MCF 10A (cell line): ENCODE results near the gene LRBA. TPM values are rescaled to one million over a fixed set of nuclear protein-coding genes. Genes with fewer than 3 reads are reported as not detected.

Experiments
- BruUV-seq: library from RNA; stranded (reverse); fragments of 400-500 nt; replicated peaks from 2 replicates; lab custom pipeline; 2021; lab: Mats Ljungman, UMichigan
- CTCF ChIA-PET: fragments of 300-600 bp; sonication (Branson Sonifier 250); formaldehyde crosslinking; extraction: SDS; loops from one replicate; lab custom pipeline; 2021; ENCODE audit warnings: antibody characterized with exemption, inconsistent platforms; lab: Yijun Ruan, JAX
- POLR2A ChIA-PET: fragments of 300-600, 350-650 bp; sonication (Branson Sonifier 250); formaldehyde crosslinking; extraction: SDS; loops from one replicate; lab custom pipeline; 2020; ENCODE audit warnings: antibody characterized with exemption, inconsistent platforms; lab: Yijun Ruan, JAX
- DNase-seq: peaks from one replicate; pipeline ENCODE4 v3.0.0-alpha.2; 2018; ENCODE audit not compliant: unreplicated experiment
- H3K27ac Mint-ChIP-seq: one replicate; pipeline ENCODE4 v1.8.0; 2022; ENCODE audit warnings: mild to moderate bottlenecking, low read depth, mixed read lengths; ENCODE audit not compliant: unreplicated experiment
- H3K27me3 Mint-ChIP-seq: one replicate; pipeline ENCODE4 v1.8.0; 2022; ENCODE audit warnings: mixed read lengths; ENCODE audit not compliant: insufficient read depth, unreplicated experiment
- H3K36me3 Mint-ChIP-seq: one replicate; pipeline ENCODE4 v1.8.0; 2022; ENCODE audit warnings: mild to moderate bottlenecking, moderate library complexity, mixed read lengths; ENCODE audit not compliant: insufficient read depth, unreplicated experiment
- H3K4me1 Mint-ChIP-seq: one replicate; pipeline ENCODE4 v1.8.0; 2022; ENCODE audit warnings: mixed read lengths; ENCODE audit not compliant: insufficient read depth, unreplicated experiment
- H3K4me3 Mint-ChIP-seq: one replicate; pipeline ENCODE4 v1.8.0; 2022; ENCODE audit warnings: mild to moderate bottlenecking, moderate library complexity, mixed read lengths; ENCODE audit not compliant: unreplicated experiment
- H3K9me3 Mint-ChIP-seq: one replicate; pipeline ENCODE4 v1.8.0; 2022; ENCODE audit warnings: mixed read lengths; ENCODE audit not compliant: unreplicated experiment
- intact Hi-C: fragments of 100-400 bp; cut with micrococcal nuclease; formaldehyde crosslinking; loops from 2 replicates; pipeline ENCODE4 v1.14.1; 2022
- total RNA-seq: library from RNA; stranded (reverse); gene quantifications from 2 replicates; pipeline ENCODE4 v1.2.3, GENCODE V29; 2022
- TF ChIP-seq, protein P1 (sequence below): fragments of 200-600 bp; IDR thresholded peaks from one replicate; pipeline ENCODE4 v1.8.0; 2022; ENCODE audit warnings: antibody characterized with exemption, mild to moderate bottlenecking; ENCODE audit not compliant: unreplicated experiment

The LRBA gene
- total RNA-seq, 1 experiment from 2014 or later: 64.5 TPM

DNA sequence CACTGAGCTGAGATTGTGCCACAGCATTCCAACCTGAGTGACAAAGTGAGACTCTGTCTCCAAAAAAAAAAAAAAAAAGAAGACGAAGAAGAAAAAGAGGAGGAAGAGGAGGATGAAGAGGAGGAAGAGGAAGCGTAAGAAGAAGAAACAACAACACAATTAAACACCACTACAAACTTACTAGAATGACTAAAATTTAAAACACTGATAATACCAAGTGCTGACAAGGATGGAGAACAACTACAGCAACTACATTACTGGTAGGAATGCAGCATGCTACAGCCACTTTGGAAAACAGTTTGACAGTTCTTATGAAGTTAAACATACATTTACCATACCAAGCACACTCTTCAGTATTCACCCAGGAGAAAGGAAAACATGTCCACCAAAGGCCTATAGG lies 24.1 kb downstream of the LRBA start:
- intact Hi-C loops: no loop called here
- Mint-ChIP-seq H3K4me3 (no peak overlapping the region), H3K9me3 (peaks cover 10% of the 10 kb centered on the region), H3K36me3 (no peaks in the 10 kb centered on the region), H3K27ac (peak overlapping the region; percentile 54), H3K4me1 (peaks cover 12% of the 10 kb centered on the region), H3K27me3 (no peaks in the 10 kb centered on the region)
- TF ChIP-seq, protein P1, sequence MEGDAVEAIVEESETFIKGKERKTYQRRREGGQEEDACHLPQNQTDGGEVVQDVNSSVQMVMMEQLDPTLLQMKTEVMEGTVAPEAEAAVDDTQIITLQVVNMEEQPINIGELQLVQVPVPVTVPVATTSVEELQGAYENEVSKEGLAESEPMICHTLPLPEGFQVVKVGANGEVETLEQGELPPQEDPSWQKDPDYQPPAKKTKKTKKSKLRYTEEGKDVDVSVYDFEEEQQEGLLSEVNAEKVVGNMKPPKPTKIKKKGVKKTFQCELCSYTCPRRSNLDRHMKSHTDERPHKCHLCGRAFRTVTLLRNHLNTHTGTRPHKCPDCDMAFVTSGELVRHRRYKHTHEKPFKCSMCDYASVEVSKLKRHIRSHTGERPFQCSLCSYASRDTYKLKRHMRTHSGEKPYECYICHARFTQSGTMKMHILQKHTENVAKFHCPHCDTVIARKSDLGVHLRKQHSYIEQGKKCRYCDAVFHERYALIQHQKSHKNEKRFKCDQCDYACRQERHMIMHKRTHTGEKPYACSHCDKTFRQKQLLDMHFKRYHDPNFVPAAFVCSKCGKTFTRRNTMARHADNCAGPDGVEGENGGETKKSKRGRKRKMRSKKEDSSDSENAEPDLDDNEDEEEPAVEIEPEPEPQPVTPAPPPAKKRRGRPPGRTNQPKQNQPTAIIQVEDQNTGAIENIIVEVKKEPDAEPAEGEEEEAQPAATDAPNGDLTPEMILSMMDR: no peak
- no peak for DNase-seq
- CTCF ChIA-PET: interaction anchor here (1.1 to 1.6 kb wide), 3 partner anchors 12 to 31 kb away, joined by 3 to 5 read pairs (median 4); no protein-coding TSS in a partner anchor
- POLR2A ChIA-PET: interaction anchor here (1.3 kb wide), 1 partner anchor 12 kb away, joined by 4 read pairs; no protein-coding TSS in a partner anchor
- no TSS peak for BruUV-seq

GRCh38 chr4:150990250-150990649 lies 24.8 kb downstream of the LRBA start:
- Mint-ChIP-seq H3K4me1 (peaks cover 9% of the 10 kb centered on the region), H3K27me3 (no peaks in the 10 kb centered on the region), H3K4me3 (no peak overlapping the region), H3K9me3 (peaks cover 10% of the 10 kb centered on the region), H3K27ac (no peak overlapping the region), H3K36me3 (no peaks in the 10 kb centered on the region)
- TF ChIP-seq, protein P1: no peak
- no TSS peak for BruUV-seq
- no peak for DNase-seq
- POLR2A ChIA-PET: no interaction called here
- CTCF ChIA-PET: interaction anchor here (1.1 to 1.5 kb wide), 2 partner anchors 15 to 30 kb away, joined by 4 to 5 read pairs; no protein-coding TSS in a partner anchor
- intact Hi-C loops: no loop called here

- POLR2A ChIA-PET: interaction anchor here (0.7 kb wide), 1 partner anchor 9 kb away, joined by 3 read pairs; no protein-coding TSS in a partner anchor
- BruUV-seq: no TSS peak
- no peak overlapping the region for H3K27ac Mint-ChIP-seq
- intact Hi-C loops: no loop called here
- CTCF ChIA-PET: interaction anchor here (1.3 kb wide), 1 partner anchor 27 kb away, joined by 4 read pairs; no protein-coding TSS in a partner anchor
- no peak for DNase-seq
- H3K9me3 Mint-ChIP-seq: peaks cover 10% of the 10 kb centered on the region
- TF ChIP-seq, protein P1: no peak
- peaks cover 7% of the 10 kb centered on the region for H3K36me3 Mint-ChIP-seq
- H3K4me1 Mint-ChIP-seq: no peaks in the 10 kb centered on the region
- no peaks in the 10 kb centered on the region for H3K27me3 Mint-ChIP-seq
- H3K4me3 Mint-ChIP-seq: no peak overlapping the region
Observed at GRCh38 chr4:150988238-150988637, 26.8 kb downstream of the LRBA start.

GRCh38 chr4:150987204-150987603 lies 27.9 kb downstream of the LRBA start:
- POLR2A ChIA-PET: interaction anchor here (0.7 kb wide), 1 partner anchor 13 kb away, joined by 3 read pairs; no protein-coding TSS in a partner anchor
- no peak for DNase-seq
- CTCF ChIA-PET: interaction anchor here (0.6 to 0.7 kb wide), 2 partner anchors 17 to 209 kb away, joined by 3 read pairs; no protein-coding TSS in a partner anchor
- H3K27ac Mint-ChIP-seq: no peak overlapping the region
- intact Hi-C loops: no loop called here
- H3K4me3 Mint-ChIP-seq: no peak overlapping the region
- TF ChIP-seq, protein P1: no peak
- peaks cover 8% of the 10 kb centered on the region for H3K36me3 Mint-ChIP-seq
- peaks cover 10% of the 10 kb centered on the region for H3K9me3 Mint-ChIP-seq
- BruUV-seq: no TSS peak
- H3K4me1 Mint-ChIP-seq: no peaks in the 10 kb centered on the region
- no peaks in the 10 kb centered on the region for H3K27me3 Mint-ChIP-seq
